Activated gamma-delta T cell treated with Interleukin-2 at 50 U/mL for 16 hours (primary cell): ENCODE results near the gene OR6C68.
"Not testable (repeated sequence)": the region's sequence is repeated elsewhere in the genome, so short reads cannot be mapped to it uniquely, and the experiment has no call there.

Experiments used
- DNase-seq: peaks from one replicate; pipeline ENCODE4 v3.0.0-alpha.2; 2020

OR6C68 gene

DNA sequence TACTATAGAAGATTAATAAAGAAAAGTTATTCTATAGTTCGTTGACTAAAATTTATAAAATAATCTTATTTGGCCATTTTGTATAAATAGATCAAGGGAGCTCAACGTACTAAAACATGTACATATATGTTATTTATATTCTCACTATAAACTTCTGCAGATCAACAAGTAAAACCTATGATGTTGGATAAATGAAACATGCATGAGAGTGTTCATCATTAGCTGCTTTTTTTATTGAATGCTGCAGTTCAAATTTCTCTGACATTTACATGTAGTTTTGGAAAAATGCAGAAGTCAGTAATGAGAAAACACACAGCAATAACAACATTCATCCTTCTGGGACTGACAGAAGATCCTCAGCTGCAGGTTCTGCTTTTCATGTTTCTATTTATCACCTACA, at the start of gene OR6C68:
TSS of gene OR6C68 (plus strand) at position 301 of the 400 bp plus-strand sequence. CDS start at position 301, 0 bp downstream.
- no peak for DNase-seq

DNA sequence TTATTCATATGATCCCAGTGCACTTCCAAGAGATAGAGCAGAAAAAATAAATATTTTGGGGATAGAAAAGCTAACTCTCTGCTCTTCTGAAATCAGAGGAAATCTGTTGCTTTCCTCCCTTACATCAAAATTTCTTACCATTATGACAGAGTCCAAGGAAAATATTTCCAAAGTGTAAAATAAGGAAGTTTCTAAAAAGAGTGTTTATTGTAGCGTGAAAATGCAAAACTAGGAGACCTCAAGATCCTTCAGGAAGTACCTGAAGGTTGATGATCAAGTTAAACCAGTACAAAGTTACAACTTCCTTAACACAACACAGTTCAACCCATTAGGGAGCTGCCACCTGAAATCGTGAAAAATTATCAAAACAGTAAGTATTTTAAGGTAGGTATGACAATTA, 48.4 kb upstream of the OR6C68 start, which contains the start of gene OR6C2:
TSS of gene OR6C2 (plus strand) at position 301 of the 400 bp plus-strand sequence. CDS start 8,138 bp downstream, outside the sequence.
- DNase-seq: no peak

DNA sequence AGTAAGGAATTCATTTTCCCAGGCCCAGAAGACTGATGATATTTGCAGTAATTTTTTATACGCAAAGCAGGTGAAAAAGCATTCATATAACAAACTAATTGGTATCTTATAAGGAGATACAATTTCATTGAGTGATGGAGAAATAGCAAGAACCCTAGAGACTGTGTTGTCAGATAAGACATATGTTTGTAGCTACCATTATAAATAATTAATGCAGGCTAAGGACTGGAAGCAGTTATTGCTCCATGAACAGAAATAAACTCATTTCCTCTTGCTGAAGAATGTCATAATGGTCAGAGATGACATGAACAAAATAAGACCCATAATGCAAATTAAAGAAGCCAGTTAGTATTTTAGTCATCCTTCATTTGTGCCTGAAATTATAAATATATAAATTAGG, 46.8 kb upstream of the OR6C68 start:
- DNase-seq: no peak

DNA sequence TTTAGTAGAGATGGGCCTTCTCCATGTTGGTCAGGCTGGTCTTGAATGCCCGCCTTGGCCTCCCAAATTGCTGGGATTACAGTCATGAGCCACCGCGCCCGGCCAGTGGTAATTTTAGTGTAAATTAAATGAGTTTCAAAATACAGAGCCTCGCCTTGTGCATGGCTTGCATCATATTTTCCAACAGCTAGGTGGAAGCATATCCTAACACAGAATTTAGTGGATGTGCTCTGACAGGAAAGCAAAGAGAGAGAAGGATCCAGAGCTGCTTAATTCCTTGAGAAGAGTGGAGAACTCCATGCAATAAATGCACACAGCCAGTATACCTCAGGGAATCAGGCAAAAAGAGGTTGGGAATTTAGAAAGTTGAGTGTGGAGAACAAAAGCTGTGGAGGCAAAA, 45.9 kb upstream of the OR6C68 start:
- DNase-seq: no peak

DNA sequence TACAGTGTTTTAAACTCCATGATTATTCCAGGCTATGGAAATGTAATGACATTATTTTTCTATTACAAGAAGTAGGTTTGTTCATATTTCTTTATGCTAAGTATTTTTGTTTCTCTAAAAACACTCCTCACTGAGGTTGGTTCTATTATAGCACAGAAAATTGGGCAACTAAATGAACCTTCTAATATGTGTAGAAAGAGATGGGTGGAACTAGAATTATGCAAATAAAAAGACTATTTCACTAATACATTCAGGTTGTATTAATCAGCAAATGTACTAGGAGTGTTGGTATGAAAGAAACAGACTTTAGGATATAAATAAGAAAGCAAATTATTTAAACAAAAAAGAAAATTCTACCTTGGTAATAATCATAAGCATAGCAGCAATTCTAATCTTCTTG, 43.4 kb upstream of the OR6C68 start:
- no peak for DNase-seq

DNA sequence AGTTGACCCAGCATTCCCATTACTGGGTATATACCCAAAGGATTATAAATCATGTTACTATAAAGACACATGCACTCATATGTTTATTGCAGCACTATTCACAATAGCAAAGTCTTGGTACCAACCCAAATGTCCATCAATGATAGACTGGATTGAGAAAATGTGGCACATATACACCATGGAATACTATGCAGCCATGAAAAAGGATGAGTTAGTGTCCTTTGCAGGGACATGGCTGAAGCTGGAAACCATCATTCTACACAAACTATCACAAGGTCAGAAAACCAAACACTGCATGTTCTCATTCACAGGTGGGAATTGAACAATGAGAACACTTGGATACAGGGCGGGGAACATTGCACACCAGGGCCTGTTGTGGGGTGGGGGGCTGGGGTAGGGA, 27.3 kb upstream of the OR6C68 start:
- DNase-seq: not testable (repeated sequence)

DNA sequence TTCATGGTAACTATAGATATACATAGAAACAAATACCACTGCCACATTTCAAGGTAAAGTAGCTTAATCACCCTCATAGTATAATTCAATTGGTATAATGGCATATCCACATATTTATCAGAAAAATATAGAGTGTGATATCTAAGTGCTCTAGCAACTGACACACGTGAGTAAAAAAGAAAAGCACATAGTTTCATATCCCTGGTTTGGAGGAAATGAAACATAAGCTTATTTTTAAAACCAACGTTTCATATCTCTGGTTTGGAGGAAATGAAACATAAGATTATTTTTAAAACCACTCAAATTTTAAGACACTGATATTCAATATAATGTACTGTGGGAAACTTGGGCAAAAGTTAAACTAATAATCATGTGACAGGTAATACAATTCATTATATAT, 24.3 kb upstream of the OR6C68 start:
- DNase-seq: no peak

DNA sequence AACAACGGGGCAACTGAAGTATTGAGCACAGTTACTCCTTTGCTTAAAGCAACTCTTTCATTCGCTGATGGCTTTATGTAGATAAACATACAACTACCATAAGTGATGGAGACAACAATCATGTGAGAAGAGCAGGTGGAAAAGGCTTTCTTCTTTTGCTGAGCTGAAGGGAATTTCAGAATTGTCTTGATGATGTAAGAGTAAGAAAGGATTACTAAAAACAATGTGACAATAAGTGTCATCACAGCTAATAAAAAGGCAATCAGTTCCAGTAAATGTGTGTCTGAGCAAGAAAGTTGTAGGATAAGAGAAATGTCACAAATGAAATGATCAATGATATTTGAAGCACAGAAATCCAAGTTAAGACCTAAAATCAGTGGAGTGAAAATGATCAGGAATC, 22.9 kb upstream of the OR6C68 start:
- no peak for DNase-seq

DNA sequence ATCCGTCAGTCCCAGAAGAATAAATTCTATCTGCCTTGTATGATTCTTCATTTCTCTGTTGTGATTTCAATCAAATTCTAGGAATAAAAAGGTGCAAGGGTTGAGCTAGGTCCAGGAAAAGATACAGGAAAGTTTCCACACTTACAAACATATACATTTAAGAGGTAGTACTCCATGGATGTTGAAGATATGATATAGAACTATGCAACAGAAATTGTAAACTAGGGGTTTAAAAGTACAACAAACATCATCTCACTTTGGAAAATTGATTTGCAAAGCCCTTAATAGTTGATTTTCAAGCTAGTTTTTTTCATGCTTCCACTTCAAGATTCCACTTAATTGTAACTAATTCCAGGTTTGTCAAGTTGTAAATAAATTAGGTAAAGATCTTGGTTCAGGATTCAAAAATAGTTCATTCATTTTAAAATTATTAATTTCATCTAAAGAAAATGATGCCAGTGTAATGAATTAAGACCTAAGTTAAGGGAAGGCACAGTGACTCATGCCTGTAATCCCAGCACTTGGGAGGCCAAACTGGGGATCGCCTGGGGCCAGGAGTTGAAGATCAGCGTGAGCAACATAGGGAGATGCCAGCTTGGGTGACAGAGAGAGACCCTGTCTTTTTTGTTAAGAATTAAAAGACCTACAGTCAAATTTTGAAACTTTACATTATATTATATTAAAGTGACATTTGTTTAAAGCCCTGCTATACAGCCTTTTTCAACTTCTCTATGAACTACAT, 21.9 kb upstream of the OR6C68 start, which contains the start of gene OR6C70:
TSS of gene OR6C70 (minus strand) at position 51 of the 742 bp plus-strand sequence. CDS start at position 51, 0 bp downstream.
- no peak for DNase-seq

DNA sequence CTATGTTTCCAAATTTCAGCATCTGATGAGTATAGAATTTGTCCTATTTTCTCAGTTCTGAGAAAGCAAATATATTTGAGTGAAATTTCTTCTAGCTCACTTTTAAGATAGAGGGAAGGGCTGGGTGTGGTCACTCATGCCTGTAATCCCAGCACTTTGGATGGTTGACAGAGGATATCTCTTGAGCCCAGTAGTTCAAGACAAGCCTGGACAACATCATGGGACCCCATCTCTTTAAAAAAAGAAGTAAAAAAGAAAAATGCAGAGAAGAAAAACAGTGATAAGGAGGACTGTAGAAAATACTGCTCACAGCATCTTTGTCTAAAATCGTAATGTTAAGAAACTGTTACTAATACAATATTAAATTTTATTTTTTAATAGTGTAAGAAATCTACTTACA, 19.9 kb upstream of the OR6C68 start:
- no peak for DNase-seq

DNA sequence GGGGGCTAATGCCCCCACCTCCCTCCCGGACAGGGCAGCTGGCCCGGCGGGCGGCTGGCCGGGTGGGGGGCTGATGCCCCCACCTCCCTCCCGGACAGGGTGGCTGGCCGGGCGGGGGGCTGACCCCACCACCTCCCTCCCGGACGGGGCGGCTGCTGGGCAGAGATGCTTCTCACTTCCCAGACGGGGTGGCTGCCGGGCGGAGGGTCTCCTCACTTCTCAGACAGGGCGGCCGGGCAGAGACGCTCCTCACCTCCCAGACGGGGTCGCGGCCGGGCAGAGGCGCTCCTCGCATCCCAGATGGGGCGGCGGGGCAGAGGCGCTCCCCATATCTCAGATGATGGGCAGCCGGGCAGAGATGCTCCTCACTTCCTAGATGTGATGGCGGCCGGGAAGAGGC, 13.0 kb upstream of the OR6C68 start:
- not testable (repeated sequence) for DNase-seq

DNA sequence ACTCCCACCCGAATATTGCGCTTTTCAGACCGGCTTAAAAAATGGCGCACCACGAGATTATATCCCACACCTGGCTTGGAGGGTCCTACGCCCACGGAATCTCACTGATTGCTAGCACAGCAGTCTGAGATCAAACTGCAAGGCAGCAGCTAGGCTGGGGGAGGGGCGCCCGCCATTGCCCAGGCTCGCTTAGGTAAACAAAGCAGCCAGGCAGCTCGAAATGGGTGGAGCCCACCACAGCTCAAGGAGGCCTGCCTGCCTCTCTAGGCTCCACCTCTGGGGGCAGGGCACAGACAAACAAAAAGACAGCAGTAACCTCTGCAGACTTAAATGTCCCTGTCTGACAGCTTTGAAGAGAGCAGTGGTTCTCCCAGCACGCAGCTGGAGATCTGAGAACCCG, 7.9 kb upstream of the OR6C68 start:
- DNase-seq: not testable (repeated sequence)

DNA sequence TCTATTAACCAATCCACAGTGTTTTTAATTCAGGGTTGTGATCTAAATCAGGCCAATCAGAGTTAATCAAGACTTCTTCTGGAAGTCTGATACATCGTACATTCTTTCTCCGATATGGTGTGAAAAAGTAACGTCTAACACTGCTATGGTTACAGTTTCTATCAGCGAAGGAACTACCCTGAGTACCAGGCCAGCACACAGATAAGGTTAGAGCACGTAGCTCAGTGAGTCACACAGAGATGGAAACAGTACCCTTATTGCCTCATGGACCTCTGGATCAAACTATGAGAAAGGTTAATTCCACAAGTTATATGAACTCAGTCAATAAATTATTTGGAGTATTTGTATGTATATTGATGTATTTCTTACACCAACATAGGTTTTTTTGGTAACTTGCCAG, 3.3 kb downstream of the OR6C68 start:
- DNase-seq: no peak

DNA sequence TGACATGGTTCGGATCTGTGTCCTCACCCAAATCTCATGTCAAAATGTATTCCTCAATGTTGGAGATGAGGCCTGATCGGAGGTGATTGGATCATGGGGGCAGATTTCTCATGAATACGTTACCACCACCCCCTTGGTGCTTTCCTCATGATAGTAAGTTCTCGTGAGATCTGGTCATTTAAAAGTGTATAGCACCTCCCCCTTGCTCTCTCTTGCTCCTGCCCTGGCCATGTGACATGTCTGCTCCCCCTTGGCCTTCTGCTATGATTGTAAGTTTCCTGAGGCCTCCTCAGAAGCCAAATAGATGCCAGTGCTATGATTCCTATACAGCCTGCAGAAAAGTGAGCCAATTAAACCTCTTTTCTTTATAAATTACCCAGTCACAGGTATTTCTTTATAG, 7.1 kb downstream of the OR6C68 start:
- no peak for DNase-seq

DNA sequence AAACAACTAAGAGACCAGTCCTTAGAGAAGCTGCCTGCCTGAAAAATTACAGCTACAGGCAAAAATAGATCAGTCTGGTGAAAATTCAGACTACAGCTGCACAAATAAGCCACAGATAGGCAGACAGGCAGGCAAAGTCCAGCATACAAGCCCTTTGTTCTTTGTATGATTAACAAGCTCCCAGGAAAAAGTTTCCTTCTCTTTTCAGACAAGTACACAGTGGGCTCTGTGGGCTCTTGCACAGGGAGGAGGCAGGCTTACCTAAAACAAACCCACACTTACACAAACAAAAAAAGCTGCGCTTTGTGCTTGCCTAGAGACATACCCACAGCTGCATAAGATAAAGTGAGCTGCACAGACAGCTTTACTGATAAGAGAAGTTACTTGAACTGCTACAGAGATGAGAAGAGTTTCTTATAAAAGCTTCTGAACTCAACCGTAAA, 7.7 kb downstream of the OR6C68 start:
- DNase-seq: no peak

DNA sequence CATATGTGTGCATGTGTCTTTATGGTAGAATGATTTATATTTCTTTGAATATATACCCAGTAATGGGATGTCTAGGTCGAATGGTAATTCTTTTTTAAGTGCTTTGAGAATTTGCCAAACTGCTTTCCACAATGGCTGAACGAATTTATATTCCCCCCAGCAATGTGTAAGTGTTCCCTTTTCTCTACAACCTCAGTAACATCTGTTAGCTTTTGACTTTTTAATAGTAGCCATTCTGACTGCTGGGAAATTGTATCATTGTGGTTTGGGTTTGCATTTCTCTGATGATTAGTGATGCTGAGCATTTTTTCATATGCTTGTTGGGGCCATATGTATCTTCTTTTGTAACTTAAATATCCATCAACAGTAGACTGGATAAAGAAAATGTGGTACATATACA, 9.4 kb downstream of the OR6C68 start:
- DNase-seq: no peak

DNA sequence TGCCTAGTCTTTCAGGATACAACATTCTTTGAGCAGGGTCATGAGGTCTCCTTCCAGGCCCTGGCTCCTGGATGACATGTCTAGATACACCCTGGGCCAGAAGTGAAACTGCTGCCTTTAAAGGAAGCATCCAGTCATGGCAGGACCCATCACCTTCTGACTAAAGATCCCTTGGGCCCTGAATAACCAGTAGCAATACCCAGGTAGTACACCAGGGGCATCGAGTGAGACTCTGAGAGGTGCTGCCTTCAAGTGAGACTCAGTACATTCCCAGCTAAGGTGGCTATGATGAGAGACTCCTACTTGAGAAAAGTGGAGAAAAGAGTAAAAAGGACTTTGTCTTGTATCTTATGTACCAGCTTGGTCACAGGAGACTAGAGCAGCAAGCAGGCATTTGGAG, 23.5 kb downstream of the OR6C68 start:
- no peak for DNase-seq

DNA sequence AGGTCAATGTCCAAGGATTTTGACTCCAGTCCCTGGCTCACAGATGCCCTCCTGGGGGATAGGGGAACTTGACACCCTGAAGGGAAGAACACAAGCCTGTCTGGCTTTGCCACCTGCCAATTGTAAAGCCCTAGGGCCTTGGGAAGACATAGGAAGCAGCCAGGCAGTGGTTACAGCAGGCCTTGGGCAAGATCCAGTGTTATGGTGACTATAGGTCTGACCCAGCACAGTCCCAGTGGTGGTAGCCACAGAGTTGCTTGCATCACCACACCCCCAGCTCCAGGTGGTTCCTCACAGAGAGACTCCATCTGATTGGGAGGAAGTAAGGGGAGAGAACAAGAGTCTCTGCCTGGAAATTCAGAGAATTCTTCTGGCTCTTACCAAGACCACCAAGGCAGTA, 24.2 kb downstream of the OR6C68 start:
- DNase-seq: no peak
